Endometrial microvascular endothelial cells (primary cell): Measurements from ENCODE around the gene GDNF. TPM values are rescaled to one million over a fixed set of nuclear protein-coding genes. Genes with fewer than 3 reads are reported as not detected.
"Not testable (repeated sequence)": the region's sequence is repeated elsewhere in the genome, so short reads cannot be mapped to it uniquely, and the experiment has no call there.

Source experiments
- in situ Hi-C: cut with HindIII; loops from 2 replicates; pipeline ENCODE4 v1.10.0; 2017; ENCODE audit warnings: low sequenced_read_pairs, low pct_unique_long_range_greater_than_20kb; ENCODE audit errors: inconsistent ontology term
- total RNA-seq: library from RNA; depleted of rRNA; stranded (reverse); fragments of >200 nt; gene quantifications from one replicate; pipeline ENCODE4 v1.2.3, GENCODE V29; 2015; ENCODE audit errors: inconsistent ontology term

The GDNF gene, protein sequence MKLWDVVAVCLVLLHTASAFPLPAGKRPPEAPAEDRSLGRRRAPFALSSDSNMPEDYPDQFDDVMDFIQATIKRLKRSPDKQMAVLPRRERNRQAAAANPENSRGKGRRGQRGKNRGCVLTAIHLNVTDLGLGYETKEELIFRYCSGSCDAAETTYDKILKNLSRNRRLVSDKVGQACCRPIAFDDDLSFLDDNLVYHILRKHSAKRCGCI
- not detected for total RNA-seq

DNA sequence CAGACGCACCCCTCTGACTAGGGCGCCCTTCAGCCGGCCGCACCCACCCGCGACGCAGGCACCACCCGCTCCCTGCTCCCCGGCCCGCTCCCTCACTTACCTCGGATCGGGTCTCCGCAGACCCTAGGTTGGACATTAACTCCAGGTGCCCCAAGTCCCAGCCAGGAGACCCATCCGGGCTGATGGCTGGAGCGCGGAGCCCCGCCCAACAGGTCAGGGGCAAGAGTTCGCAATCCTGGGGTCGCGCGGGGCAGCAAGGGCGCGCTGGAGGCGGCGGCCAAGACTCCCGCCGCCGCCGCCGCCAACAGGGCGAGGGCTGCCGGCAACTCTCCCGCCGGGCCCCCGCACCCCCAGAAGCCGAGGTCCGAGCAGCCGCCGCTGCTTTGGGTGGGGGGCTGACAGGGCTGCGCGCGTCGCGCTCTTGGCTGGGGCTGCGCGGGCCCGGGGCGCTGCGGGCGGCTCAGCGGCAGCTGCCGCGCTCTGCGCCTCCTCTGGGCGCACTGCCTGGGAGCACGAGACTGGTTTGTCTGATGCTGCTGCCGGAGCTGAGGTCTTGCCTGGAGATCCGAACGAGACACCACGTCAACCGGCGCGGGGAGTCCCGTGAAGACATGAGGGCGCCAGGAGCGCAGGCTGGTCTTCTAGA is at the start of gene GDNF:
Gene GDNF, minus strand, starts transcription at position 635 of the 646 bp plus-strand sequence. CDS start 5,245 bp downstream, outside the sequence.
- in situ Hi-C loops = no loop called here

DNA sequence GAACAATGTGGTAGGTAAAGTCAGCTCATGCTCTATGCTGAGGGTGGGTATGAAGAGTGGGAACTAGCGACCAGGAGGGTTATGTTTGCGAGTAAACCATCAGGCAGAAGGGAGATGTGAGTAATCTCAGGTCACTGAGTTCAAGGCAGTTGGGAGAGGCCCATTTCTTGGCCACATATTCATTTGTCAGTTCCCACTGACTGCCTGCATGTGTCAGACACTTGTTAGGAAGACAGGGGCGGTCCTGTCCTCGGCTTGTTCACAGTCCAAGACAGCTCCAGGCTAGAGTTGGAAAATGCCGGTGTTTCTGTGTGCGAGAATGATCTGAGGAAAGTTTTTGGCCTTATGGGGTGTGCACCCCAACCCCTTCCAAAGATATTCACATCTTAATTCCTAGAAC is 48.6 kb upstream of the GDNF start:
- in situ Hi-C loops = no loop called here

DNA sequence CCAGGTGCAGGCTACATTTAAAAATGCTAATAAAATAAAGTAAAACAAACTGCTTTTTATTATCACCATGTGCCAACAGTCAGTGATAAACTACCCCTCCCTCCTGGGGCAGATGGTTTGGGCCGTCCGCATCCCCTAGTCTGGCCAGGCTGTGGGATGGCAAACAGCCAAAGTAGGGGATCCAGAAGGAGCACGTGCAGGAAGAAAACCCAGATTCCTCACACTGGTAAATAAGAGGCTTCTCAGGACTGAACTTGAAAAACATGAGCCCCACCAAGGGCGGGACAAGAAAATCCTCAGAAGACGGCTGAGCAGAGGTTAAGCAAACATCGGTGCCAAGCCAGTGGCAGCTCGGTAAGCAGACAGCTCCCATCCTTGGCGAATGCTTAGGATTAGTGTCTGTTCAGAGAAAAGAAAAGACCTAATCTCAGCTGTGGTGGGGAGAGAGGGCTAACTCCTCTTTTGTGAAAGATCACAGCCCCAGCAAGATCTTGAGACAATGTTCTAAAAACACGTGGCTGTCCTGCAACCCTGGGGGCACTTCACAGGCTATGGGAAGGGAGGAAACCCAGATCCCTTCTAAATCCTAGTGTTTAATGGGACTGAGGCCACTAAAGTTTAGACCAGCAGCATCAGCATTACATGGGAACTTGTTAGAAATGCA is 46.5 kb upstream of the GDNF start:
- in situ Hi-C loops = no loop called here

DNA sequence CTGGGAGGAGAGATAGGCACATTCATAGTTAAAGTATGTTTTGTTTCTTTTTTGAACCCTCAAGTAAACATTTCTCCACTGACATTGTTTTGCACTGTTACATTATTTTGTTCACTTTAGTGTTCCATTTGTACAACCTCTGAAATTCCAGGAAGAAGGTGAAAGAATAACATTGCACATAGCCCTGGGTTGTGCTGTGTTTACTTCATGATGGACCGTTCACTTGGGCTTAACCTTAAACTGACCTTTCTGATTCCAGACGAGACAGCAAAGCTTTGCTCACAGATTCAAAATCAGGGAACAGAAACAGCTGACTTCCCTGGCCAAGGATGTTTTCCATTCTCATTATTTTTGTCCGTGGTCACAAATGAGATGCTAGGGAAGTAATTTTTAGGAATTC is 42.8 kb upstream of the GDNF start:
- in situ Hi-C loops = no loop called here

DNA sequence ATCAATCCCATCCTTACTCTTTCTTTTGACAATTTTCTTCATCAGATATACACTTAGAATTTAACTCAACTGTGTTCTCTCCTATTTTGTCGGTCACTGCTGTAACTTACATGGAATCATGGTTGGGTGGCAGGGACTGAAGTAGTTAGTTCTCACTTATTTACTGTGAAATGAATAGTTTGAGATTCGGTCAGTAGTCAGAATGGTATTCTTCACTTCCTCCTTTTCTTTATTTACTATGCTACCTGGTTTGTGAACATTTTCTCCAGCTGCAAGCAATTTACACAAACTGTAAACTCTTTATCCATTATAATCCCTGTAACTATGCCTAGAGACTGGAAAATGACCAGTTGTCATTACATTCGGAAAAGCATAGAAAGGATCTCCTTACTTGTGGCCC is 41.5 kb upstream of the GDNF start:
- in situ Hi-C loops = no loop called here

DNA sequence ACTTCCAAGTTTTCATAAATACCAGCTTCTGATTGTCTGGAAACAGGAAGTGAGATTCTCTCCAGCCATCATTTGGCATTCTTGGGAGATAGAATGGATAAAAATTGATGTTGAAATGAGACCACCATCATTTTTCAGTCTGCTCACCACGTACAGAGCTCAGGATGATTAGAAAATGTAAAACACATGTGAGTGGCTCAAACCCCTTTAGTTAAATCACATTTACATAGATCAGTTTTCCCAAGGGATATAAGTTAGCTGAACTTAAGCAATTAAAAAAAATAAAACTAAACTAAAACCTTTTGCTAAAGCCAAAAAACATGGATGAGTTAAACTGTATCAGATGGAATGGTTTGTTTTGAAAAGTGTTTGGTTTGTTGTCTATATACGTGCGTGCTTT is 37.1 kb upstream of the GDNF start:
- in situ Hi-C loops = no loop called here

DNA sequence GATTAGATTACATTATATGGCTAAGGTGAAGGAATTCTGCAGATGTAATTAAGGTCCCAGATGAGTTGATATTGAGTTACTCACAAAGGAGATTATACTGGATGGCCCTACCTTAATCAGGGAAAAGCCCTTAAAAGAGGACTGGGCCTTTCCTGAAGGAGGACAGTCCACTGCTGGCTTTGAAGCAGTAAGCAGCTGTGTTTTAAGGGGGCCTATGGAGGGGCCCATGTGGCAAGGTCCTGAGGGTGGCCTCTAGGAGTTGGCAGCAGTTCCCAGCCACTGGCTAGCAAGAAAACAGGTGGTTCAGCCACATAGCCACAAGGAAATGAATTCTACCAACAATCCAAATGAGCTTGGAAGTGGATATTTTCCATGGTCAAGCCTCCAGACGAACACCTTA is 36.4 kb upstream of the GDNF start:
- in situ Hi-C loops = no loop called here

DNA sequence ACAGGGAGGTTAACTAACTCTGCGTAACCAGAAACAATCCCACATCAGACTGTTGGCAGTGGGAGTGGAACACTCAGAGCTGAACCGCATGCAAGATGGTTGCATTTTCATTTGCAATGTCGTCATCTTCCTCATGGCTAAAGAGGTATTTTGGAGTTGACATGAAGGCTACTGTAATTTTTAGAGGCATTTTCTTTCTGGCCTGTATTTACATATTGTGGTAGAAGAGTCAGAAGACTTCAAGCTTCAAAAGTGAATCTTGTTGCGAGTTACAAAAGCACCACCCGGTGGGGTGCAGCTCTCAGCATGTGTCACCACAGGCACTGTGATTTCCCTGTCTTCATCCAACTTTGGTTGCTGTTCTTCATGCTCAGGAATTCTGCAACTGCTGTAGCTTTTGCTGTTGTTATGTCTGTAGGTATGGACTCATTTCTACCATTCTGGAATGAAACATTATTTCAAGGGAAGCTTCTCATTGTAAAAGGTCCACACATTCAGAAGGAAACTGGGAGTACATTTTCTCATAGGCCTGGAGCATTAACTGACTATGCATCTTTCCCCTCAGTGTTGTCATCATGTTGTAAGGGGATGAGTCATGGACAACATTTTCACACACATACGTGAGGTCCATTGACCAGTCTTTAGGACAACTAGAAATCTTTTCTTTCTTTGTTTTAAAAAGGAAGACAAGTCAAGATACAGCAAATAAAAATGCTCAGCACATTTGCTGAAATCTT is 35.4 kb upstream of the GDNF start:
- in situ Hi-C loops = no loop called here

DNA sequence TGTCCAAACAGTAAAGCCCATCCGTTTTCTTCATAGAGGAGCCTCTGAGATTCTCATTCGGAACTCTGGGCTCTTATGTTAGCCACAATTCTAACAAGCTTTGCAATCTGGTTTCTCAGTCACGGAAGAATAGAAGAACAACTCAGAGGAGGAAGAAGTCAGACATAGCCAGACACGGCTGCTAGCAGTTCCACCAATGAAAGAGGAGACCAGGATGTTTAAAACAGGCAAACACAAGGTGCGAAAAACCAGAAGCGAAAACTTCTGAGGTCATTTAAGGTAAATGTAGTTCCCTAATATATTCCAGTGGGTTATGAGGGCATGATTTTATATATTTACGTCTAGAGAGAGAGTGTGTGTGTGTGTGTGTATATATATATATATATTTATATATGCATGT is 34.1 kb upstream of the GDNF start:
- in situ Hi-C loops = no loop called here

DNA sequence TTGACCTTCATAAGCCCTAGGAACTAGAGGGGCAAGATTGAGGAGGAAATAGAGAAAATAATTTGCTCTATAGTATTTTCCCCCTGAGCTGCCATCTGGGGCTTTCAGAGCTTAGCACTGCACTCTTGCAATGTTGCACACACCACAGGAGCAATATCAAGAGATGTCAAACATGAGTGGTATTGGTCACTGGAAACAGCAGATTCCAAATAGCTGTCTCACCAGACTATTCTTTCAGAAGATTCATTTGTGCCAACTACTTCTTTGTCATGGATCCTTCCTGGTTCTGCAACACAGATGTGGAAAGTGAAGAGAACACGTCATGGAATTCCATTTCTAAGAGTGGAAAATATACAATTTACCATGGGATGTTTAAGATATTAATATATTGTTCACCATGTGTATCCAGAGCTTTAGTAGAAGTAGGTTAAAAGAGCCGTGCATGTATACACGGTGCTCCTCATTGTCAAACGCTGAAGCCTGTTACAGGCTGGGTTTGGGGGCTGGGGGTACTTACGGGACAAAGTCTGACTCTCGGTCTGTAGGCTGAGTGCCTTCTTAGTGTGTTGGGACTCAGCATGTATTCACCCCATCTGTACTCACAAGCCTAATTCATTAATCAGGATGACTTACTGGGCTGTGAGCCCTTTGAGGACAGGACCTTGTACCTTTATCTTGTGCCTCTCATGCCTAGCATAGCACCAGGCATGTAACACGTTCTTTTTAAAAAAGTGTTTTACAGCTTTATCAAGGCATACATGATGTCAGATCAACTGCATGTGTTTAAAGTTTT is 31.4 kb upstream of the GDNF start:
- in situ Hi-C loops = no loop called here

DNA sequence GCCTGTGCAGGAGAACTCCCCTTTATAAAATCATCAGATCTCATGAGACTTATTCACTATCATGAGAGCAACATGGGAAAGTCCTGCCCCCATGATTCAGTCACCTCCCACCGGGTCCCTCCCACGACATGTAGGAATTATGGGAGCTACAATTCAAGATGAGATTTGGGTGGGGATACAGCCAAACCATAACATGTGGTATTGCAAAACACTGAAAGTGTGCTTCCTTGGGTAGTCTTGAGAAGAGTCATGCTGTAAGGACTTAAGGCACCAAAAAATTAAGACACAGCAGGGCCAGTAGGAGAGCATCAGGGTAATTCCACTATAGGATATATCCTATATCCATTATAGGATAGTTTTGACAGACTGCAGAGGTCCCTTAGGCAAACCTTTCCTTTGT is 29.4 kb upstream of the GDNF start:
- in situ Hi-C loops = no loop called here

DNA sequence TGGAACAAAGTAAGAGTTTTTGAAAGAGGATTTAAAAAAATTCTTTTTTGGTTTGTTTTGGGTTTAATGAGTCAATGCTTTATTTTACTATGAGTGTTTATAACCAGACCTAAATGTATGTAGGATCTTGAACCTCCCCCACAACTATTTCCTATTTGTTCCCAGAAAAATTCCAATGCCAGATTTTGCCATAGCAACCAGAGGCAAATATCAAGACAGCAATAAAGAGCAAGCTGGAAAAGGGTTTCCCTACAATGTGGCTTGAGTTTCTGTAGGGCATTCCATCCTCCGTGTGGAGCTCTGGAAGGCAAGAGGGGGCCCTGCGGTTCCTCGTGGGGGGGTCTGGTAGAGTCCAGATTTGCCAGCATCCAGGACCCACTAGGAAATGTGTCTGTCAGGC is 27.8 kb upstream of the GDNF start:
- in situ Hi-C loops = no loop called here

DNA sequence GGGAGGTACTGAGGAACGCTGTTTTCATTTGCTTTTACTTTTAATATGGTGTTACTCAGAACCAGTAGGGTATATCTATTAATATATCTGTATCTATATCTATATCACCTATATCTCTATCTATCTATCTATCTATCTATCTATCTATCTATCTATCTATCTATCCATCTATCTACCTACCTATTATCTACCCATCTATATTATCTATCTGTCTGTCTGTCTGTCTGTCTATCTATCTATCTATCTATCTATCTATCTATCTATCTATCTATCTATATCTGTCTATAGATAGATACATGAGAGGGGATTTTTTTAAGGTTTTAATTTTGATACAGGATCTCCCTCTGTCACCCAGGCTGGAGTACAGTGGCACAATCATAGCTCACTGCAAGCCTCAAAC is 23.1 kb upstream of the GDNF start:
- in situ Hi-C loops = not testable (repeated sequence)

DNA sequence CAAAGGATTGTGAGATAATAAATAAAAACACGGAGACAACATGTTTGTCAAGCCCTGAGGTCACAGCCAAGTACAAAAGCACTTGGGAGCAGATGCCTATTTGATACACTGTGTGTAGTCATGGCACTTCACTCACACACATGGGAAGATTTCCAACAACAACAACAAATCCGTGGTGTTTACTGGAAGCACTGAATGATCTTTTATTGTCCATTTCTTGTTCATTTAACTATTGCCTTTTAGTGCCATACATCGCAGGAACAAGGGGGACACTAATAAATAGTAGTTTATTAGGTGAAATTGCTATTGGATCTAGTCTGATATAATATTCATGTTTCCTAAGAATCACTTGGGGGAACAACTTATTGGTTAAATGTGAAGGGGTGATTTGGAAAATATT is 20.4 kb upstream of the GDNF start:
- in situ Hi-C loops = no loop called here

DNA sequence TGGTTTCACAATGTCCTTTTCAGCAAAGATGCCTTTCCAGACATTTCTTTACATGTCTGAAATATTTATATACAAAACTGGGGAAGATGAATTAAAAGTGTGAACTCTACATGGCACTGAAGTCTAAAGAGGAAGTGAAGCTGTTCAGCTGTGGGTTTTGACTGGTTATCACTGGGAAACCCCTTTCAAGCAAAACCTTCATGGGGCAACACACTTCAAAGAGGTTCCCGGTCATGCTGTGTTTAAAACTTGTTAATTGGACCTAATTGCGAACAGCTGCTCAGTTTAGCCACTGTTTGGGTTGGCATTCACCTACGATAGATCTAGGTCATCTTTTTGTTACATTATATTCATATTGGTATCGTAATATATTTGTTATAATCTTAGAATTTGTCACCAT is 20.0 kb upstream of the GDNF start:
- in situ Hi-C loops = no loop called here

DNA sequence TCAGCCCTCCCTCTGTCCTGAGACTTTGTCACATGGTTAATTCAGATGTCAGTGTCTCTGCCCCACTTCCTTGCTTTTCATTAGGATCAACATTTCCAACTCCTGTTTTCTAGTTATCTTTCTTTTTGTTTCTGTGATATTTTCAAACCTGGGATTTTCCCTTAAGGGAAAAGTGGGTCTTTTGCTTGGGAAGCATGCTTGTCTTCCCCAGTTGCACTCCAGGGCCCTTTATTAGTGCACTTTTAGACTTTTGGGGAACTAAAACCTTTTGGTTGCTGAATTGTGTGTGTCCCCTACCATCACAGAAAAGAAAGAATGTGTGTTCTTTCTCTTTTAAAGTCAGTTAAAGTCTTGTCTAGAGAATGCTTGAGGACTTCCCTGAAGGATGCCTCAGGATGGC is 18.4 kb upstream of the GDNF start:
- in situ Hi-C loops = no loop called here

DNA sequence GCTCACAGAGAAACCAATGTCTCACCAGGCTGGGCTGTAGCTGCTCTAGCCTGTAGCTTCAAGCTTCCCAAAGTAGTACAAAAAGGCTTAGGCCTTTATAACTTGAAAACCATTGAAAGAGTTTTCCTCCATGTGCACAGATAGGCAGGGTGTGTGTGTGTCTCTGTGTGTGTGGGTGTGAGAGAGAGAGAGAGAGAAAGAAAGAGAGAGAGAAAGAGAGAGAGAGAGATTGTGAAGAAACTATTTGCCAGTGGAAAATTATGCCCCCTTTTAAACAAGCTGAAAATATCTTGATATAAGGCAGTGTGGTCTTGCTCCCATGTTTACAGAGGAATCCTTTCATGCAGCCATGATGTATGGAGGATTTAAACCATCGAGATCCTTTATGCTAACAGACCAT is 17.9 kb upstream of the GDNF start:
- in situ Hi-C loops = no loop called here

DNA sequence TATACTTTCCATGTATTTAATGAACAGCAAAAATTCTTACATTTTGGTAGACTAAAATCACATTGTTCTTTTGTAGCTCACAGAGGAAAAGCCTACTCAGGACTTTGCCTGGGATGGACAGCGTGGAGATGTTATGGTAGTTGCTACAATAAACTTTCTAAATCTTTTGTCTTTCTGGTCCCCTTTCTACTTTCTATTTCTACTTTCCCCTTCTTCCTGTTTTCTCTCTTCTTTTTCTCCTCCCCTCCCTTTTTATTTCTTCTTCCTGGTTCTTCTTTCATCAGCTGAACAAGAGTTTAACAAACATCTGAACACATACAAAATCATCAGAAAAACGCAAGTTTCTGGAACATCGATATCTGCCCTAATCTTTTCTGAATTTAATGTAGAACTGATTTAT is 15.6 kb upstream of the GDNF start:
- in situ Hi-C loops = no loop called here

DNA sequence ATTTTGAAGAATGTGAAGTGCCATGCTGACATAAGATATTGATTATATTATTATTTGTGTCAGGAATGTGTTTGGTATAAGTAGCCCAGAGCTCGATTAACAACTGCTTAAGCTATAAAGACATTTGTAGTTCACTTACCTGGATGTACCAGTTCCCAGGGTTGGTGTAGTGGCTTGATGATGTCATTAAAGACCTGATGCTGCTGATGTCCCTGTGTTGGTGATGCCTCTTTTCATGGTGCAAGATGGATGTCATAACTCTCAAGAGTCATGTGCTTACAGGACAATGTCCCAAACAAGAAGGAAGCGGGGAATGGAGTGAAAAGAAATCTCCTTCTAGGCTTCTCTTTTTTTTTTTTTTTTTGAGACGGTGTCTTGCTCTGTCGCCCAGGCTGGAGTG is 11.5 kb upstream of the GDNF start:
- in situ Hi-C loops = no loop called here
